Measurements from ENCODE around the gene HEBP2.
A peak's percentile ranks its signal among the peaks of the same experiment; 100 is the strongest.

DNA sequence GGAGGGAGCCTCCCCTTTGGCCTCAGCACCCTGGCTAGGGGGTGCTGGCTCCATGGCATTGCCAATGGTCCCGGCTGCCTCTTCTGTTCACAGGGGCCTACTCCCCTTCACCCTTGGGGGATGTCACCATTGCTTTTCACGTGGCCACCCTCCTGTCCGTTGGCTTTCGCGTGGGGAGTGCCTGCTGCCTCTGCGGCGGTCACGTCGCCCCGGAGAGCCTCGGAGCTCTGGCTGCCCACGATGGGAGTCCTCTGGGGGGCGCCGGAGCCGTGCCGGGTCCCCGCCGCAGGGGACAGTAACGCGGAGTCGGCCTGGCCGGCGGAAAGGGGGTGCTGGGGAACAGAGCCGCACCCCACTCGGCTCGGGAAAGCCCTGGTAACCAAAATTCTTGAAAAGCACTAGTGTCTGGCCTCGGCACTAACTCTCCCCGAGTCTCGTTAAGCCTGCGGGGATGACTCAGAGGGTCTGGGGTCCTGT lies 661 bp upstream of the HEBP2 start:
- TF ChIP-seq, protein P1, sequence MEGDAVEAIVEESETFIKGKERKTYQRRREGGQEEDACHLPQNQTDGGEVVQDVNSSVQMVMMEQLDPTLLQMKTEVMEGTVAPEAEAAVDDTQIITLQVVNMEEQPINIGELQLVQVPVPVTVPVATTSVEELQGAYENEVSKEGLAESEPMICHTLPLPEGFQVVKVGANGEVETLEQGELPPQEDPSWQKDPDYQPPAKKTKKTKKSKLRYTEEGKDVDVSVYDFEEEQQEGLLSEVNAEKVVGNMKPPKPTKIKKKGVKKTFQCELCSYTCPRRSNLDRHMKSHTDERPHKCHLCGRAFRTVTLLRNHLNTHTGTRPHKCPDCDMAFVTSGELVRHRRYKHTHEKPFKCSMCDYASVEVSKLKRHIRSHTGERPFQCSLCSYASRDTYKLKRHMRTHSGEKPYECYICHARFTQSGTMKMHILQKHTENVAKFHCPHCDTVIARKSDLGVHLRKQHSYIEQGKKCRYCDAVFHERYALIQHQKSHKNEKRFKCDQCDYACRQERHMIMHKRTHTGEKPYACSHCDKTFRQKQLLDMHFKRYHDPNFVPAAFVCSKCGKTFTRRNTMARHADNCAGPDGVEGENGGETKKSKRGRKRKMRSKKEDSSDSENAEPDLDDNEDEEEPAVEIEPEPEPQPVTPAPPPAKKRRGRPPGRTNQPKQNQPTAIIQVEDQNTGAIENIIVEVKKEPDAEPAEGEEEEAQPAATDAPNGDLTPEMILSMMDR (IDR thresholded peaks at IDR 0.05; ENCODE audit: low read depth, low read length): peak; percentile 35
- TF ChIP-seq EZH2phosphoT487 (IDR thresholded peaks at IDR 0.05; ENCODE audit: low read depth): no peak

Measured in OCI-LY3 (cell line).